ENCODE results near the gene TMEM43. TPM values are rescaled to one million over a fixed set of nuclear protein-coding genes. Genes with fewer than 3 reads are reported as not detected.

The TMEM43 gene
- total RNA-seq, 4 donors from 2014 or later, result 206 to 237 (median 219) TPM

GRCh38 chr3:14132120-14132519, 7.3 kb downstream of the TMEM43 start:
- Histone ChIP-seq H3K9me3 (no peaks in the 10 kb centered on the region), H3K36me3 (peaks cover 88% of the 10 kb centered on the region), H3K4me3 (no peak overlapping the region), H3K27me3 (no peaks in the 10 kb centered on the region), H3K4me1 (peaks cover 29% of the 10 kb centered on the region), H3K27ac (no peak overlapping the region)
- DNase-seq (ENCODE audit: low spot score in 2 of 2), result no peak
- 57% methylated on average over 5 of the region's 8 CpGs for WGBS
- TF ChIP-seq CTCF (IDR thresholded peaks at IDR 0.05) (no peak), POLR2AphosphoS5 (IDR thresholded peaks at IDR 0.05) (no peak), EP300 (IDR thresholded peaks at IDR 0.05) (no peak), POLR2A (IDR thresholded peaks at IDR 0.05) (no peak)

GRCh38 chr3:14132689-14133088, 7.8 kb downstream of the TMEM43 start:
- WGBS, result 91% methylated on average over 6 of the region's 6 CpGs
- Histone ChIP-seq H3K4me3 (no peak overlapping the region), H3K4me1 (peaks cover 28% of the 10 kb centered on the region), H3K27ac (peak overlapping the region; percentile 36), H3K9me3 (no peaks in the 10 kb centered on the region), H3K36me3 (peaks cover 94% of the 10 kb centered on the region), H3K27me3 (no peaks in the 10 kb centered on the region)
- TF ChIP-seq EP300 (IDR thresholded peaks at IDR 0.05) (no peak), CTCF (IDR thresholded peaks at IDR 0.05) (no peak), POLR2A (IDR thresholded peaks at IDR 0.05) (no peak)
- DNase-seq (ENCODE audit: low spot score in 2 of 2), result no peak

GRCh38 chr3:14133188-14133800, 8.4 kb downstream of the TMEM43 start:
- Histone ChIP-seq H3K27ac (peak overlapping the region; percentile 42), H3K36me3 (peaks cover 97% of the 10 kb centered on the region), H3K27me3 (no peaks in the 10 kb centered on the region), H3K9me3 (no peaks in the 10 kb centered on the region), H3K4me1 (peaks cover 26% of the 10 kb centered on the region), H3K4me3 (no peak overlapping the region)
- 73% methylated on average over 10 of the region's 10 CpGs for WGBS
- no peak for TF ChIP-seq CTCF (IDR thresholded peaks at IDR 0.05)
- TF ChIP-seq EP300 (IDR thresholded peaks at IDR 0.05), result no peak
- TF ChIP-seq POLR2A (IDR thresholded peaks at IDR 0.05), result no peak
- TF ChIP-seq POLR2AphosphoS5 (IDR thresholded peaks at IDR 0.05), result no peak
- DNase-seq (ENCODE audit: low spot score in 2 of 2), result no peak

GRCh38 chr3:14133876-14134275, 9.0 kb downstream of the TMEM43 start:
- H3K9me3 ChIP-seq, result no peaks in the 10 kb centered on the region
- H3K27ac ChIP-seq, result no peak overlapping the region
- H3K4me1 ChIP-seq, result peaks cover 26% of the 10 kb centered on the region
- H3K36me3 ChIP-seq, result peaks cover 97% of the 10 kb centered on the region
- H3K4me3 ChIP-seq, result no peak overlapping the region
- DNase-seq (ENCODE audit: low spot score in 2 of 2), result no peak
- 80% methylated on average over 5 of the region's 5 CpGs for WGBS
- H3K27me3 ChIP-seq, result no peaks in the 10 kb centered on the region
- TF ChIP-seq POLR2AphosphoS5 (IDR thresholded peaks at IDR 0.05), result no peak
- TF ChIP-seq CTCF (IDR thresholded peaks at IDR 0.05), result no peak
- TF ChIP-seq POLR2A (IDR thresholded peaks at IDR 0.05), result no peak
- no peak for TF ChIP-seq EP300 (IDR thresholded peaks at IDR 0.05)

GRCh38 chr3:14134291-14134690, 9.4 kb downstream of the TMEM43 start:
- Histone ChIP-seq H3K4me1 (peaks cover 26% of the 10 kb centered on the region), H3K27me3 (no peaks in the 10 kb centered on the region), H3K27ac (no peak overlapping the region), H3K36me3 (peaks cover 97% of the 10 kb centered on the region), H3K4me3 (no peak overlapping the region), H3K9me3 (no peaks in the 10 kb centered on the region)
- no peak for DNase-seq (ENCODE audit: low spot score in 2 of 2)
- 88% methylated on average over 6 of the region's 6 CpGs for WGBS
- TF ChIP-seq CTCF (IDR thresholded peaks at IDR 0.05), result no peak
- TF ChIP-seq EP300 (IDR thresholded peaks at IDR 0.05), result no peak
- TF ChIP-seq POLR2AphosphoS5 (IDR thresholded peaks at IDR 0.05), result no peak
- TF ChIP-seq POLR2A (IDR thresholded peaks at IDR 0.05), result no peak
